Smooth muscle cell (in vitro differentiated cells): ENCODE results near the gene RBM6. TPM values are rescaled to one million over a fixed set of nuclear protein-coding genes. Genes with fewer than 3 reads are reported as not detected.
"Not testable (repeated sequence)": the region's sequence is repeated elsewhere in the genome, so short reads cannot be mapped to it uniquely, and the experiment has no call there.

Source experiments
- DNase-seq: peaks from one replicate; lab custom pipeline; 2025; ENCODE audit not compliant: unreplicated experiment; lab: John Stamatoyannopoulos, UW
- H2AFZ ChIP-seq: fragments of 200-600 bp; sonication (generic); 2 replicates; pipeline ENCODE4 v1.6.0; 2016; ENCODE audit warnings: antibody characterized with exemption, low read depth, mild to moderate bottlenecking
- H3F3A ChIP-seq: fragments of 200-600 bp; sonication (generic); 2 replicates; pipeline ENCODE4 v1.6.0; 2017; ENCODE audit warnings: antibody characterized with exemption, low read depth
- H3K27ac ChIP-seq: fragments of 200-600 bp; sonication (generic); 2 replicates; pipeline ENCODE4 v1.5.1; 2016; ENCODE audit warnings: low read depth, mild to moderate bottlenecking
- H3K27me3 ChIP-seq: fragments of 200-600 bp; sonication (generic); 2 replicates; pipeline ENCODE4 v1.6.1; 2016; ENCODE audit warnings: low read depth, mild to moderate bottlenecking
- H3K36me3 ChIP-seq: fragments of 200-600 bp; sonication (generic); 2 replicates; pipeline ENCODE4 v1.5.1; 2016; ENCODE audit warnings: low read depth
- H3K4me1 ChIP-seq: fragments of 200-600 bp; sonication (generic); 2 replicates; pipeline ENCODE4 v1.5.1; 2016; ENCODE audit warnings: low read depth
- H3K4me2 ChIP-seq: fragments of 200-600 bp; sonication (generic); 2 replicates; pipeline ENCODE4 v1.6.0; 2016; ENCODE audit warnings: mild to moderate bottlenecking
- H3K4me3 ChIP-seq: fragments of 200-600 bp; sonication (generic); 2 replicates; pipeline ENCODE4 v1.5.1; 2016; ENCODE audit warnings: mild to moderate bottlenecking
- H3K79me2 ChIP-seq: fragments of 200-600 bp; sonication (generic); 2 replicates; pipeline ENCODE4 v1.6.0; 2016; ENCODE audit warnings: low read depth, mild to moderate bottlenecking
- H3K9ac ChIP-seq: fragments of 200-600 bp; sonication (generic); 2 replicates; pipeline ENCODE4 v1.6.0; 2016; ENCODE audit warnings: low read depth
- H3K9me3 ChIP-seq: fragments of 200-600 bp; sonication (generic); replicated peaks from 2 replicates; pipeline ENCODE4 v1.5.1; 2016; ENCODE audit warnings: low read depth
- H4K20me1 ChIP-seq: fragments of 200-600 bp; sonication (generic); 2 replicates; pipeline ENCODE4 v1.6.0; 2016; ENCODE audit warnings: low read depth
- CTCF ChIP-seq: fragments of 200-600 bp; sonication (generic); IDR thresholded peaks from 2 replicates; pipeline ENCODE4 v1.5.1; 2017; ENCODE audit warnings: borderline replicate concordance, mild to moderate bottlenecking, antibody characterized with exemption; ENCODE audit not compliant: insufficient read depth, poor library complexity, severe bottlenecking
- WGBS: methylation state at CpG from one replicate; pipeline ENCODE4 v1.1.7; 2016; ENCODE audit warnings: low lambda C conversion rate; 5-methylcytosine and 5-hydroxymethylcytosine counted together
- polyA plus RNA-seq: library from polyadenylated mRNA; unstranded; fragments of >200 nt; fragmentation: Nextera tagmentation; extraction: Ambion mirVana; gene quantifications from 2 replicates; pipeline ENCODE4 v1.2.1, GENCODE V29; 2016
- total RNA-seq: library from RNA; depleted of rRNA; stranded (reverse); fragments of >200 nt; gene quantifications from 2 replicates; pipeline ENCODE4 v1.2.3, GENCODE V29; 2014

Gene RBM6
- total and polyA plus RNA-seq, 2 experiments from 2014 or later: 41.7 to 45.6 TPM

GRCh38 chr3:49929291-49930167 lies 10.4 kb upstream of the RBM6 start, which contains the start of gene MON1A:
Gene MON1A (minus strand): TSS chr3:49929811. CDS start chr3:49913346, 16,465 bp downstream.
- Histone ChIP-seq H3K9ac (peak within 1 kb of the TSS; percentile 34), H2AFZ (peak within 1 kb of the TSS; percentile 95), H3K79me2 (no peaks in the 10 kb centered on the region), H3K4me1 (peaks cover 14% of the 10 kb centered on the region), H3K27ac (peak within 1 kb of the TSS; percentile 54), H3K4me3 (peak within 1 kb of the TSS; percentile 72), H3F3A (no peaks in the 10 kb centered on the region), H3K9me3 (no peaks in the 10 kb centered on the region), H3K4me2 (peak within 1 kb of the TSS; percentile 89), H4K20me1 (no peaks in the 10 kb centered on the region), H3K36me3 (no peaks in the 10 kb centered on the region), H3K27me3 (no peaks in the 10 kb centered on the region)
- peak; percentile 31 for TF ChIP-seq CTCF
- WGBS: 2% methylated on average over 44 of the region's 56 CpGs
- peak; percentile 88 for DNase-seq

- H3K4me2 ChIP-seq: peak overlapping the region; percentile 89
- no peak for TF ChIP-seq CTCF
- 57% methylated on average over 16 of the region's 16 CpGs for WGBS
- no peaks in the 10 kb centered on the region for H3K27me3 ChIP-seq
- H4K20me1 ChIP-seq: no peaks in the 10 kb centered on the region
- peak overlapping the region; percentile 54 for H3K27ac ChIP-seq
- no peaks in the 10 kb centered on the region for H3K36me3 ChIP-seq
- DNase-seq: no peak
- no peaks in the 10 kb centered on the region for H3K9me3 ChIP-seq
- H3K4me1 ChIP-seq: peaks cover 14% of the 10 kb centered on the region
- peak overlapping the region; percentile 72 for H3K4me3 ChIP-seq
- H3K9ac ChIP-seq: peak overlapping the region; percentile 27
- H2AFZ ChIP-seq: peak overlapping the region; percentile 95
- no peaks in the 10 kb centered on the region for H3F3A ChIP-seq
- no peaks in the 10 kb centered on the region for H3K79me2 ChIP-seq
These were observed 9.7 kb upstream of the RBM6 start for GRCh38 chr3:49930168-49930690.

GRCh38 chr3:49930922-49931321 lies 9.0 kb upstream of the RBM6 start:
- Histone ChIP-seq H3K79me2 (no peaks in the 10 kb centered on the region), H2AFZ (peak overlapping the region; percentile 95), H3K4me1 (peaks cover 14% of the 10 kb centered on the region), H3K27me3 (no peaks in the 10 kb centered on the region), H4K20me1 (no peaks in the 10 kb centered on the region), H3K9ac (no peak overlapping the region), H3K4me3 (no peak overlapping the region), H3K36me3 (no peaks in the 10 kb centered on the region), H3K27ac (peak overlapping the region; percentile 54), H3F3A (no peaks in the 10 kb centered on the region), H3K9me3 (no peaks in the 10 kb centered on the region), H3K4me2 (no peak overlapping the region)
- WGBS: 86% methylated on average over 1 of the region's 1 CpG
- TF ChIP-seq CTCF: no peak
- no peak for DNase-seq

GRCh38 chr3:49932281-49932680 lies 7.7 kb upstream of the RBM6 start:
- H3F3A ChIP-seq, H3K9me3 ChIP-seq, H3K4me3 ChIP-seq, H3K79me2 ChIP-seq, H3K4me2 ChIP-seq, DNase-seq, H3K27ac ChIP-seq, H4K20me1 ChIP-seq, H2AFZ ChIP-seq, H3K27me3 ChIP-seq, H3K36me3 ChIP-seq, H3K9ac ChIP-seq: not testable (repeated sequence)
- peaks cover 14% of the 10 kb centered on the region for H3K4me1 ChIP-seq
- WGBS: 95% methylated on average over 15 of the region's 15 CpGs
